ENCODE data around the gene TMEM178A.

The TMEM178A gene

GRCh38 chr2:39762448-39762847, 96.7 kb downstream of the TMEM178A start:
- no peaks in the 10 kb centered on the region for H3K27me3 ChIP-seq (ENCODE audit: control insufficient read depth, insufficient read depth, low read length)
- H3K4me1 ChIP-seq (ENCODE audit: control insufficient read depth, insufficient read depth, low read length) = no peaks in the 10 kb centered on the region
- H3K9me3 ChIP-seq (ENCODE audit: control insufficient read depth, insufficient read depth, low read length) = no peaks in the 10 kb centered on the region
- no peak overlapping the region for H3K27ac ChIP-seq (ENCODE audit: low read length)
- no peak overlapping the region for H3K4me3 ChIP-seq (ENCODE audit: low read length)
- WGBS (ENCODE audit: insufficient coverage, insufficient read length) = no CpG with 5 or more reads among the region's 2 CpGs
- DNase-seq (ENCODE audit: low read depth, low spot score) = no peak
- H3K36me3 ChIP-seq (ENCODE audit: control insufficient read depth, insufficient read depth, low read length) = no peaks in the 10 kb centered on the region; the same call in 1 of the 2 replicates
